ENCODE results near the gene CBLN2.

The CBLN2 gene

DNA sequence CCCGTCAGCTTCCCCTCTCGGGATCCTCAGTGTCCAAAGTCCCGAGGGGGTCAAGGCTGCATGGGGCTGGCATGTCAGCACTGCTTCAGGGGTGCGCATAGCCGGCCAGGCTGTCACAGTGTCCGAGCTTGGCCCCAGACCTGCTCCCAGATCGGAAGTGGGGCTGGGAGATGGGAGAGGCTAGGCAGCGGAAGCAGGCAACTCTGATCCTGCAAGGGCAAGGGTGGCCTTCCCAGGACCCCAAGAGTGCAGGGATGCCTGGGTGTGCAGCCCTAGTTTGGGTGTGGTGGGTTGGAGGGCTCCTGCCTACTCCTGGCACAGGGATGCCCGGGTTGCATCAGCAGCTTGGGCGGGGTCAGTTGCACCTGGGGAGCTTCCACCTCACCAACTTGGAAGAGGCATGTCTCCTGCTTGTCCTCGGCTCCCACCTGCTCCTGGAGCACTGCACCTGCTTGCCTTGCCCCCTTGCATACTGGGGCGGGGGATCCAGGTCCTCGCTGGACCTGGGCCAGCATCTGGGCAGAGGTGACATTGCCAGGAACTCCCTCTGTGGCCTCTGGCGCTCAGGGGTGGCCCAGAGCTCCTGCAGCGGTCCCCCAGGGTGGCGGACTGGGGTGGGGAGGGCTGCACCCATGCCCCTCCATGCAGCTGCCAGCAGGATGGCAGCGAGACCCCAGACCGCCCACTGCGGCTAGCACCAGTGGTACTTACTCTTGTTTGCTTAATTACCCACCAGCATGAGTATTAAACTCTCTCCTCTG lies 41.3 kb downstream of the CBLN2 start:
- Mint-ChIP-seq H3K4me1 (ENCODE audit: low read depth) (no peaks in the 10 kb centered on the region), H3K27me3 (peaks cover 1% of the 10 kb centered on the region), H3K27ac (no peak overlapping the region), H3K36me3 (no peaks in the 10 kb centered on the region), H3K9me3 (ENCODE audit: low read depth) (no peaks in the 10 kb centered on the region), H3K4me3 (no peak overlapping the region)

DNA sequence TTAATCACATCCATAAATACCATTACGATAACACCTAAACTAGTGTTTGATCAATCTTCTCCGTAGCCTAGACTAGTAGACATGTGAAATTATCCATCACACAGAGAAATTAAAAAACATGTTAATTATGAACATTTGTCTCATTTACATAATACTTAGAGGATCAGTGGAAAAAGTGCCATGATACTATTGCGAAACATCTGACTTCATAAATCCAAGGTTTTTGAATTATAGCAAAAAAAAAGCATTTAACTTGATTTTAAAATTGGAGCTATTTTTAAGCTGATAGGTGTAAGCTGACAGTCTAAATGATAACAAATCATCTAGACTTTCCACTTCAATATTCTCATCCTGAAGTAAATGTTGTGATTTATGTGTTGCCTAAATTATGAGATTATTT lies 51.6 kb downstream of the CBLN2 start:
- H3K9me3 Mint-ChIP-seq (ENCODE audit: low read depth) = no peaks in the 10 kb centered on the region
- no peaks in the 10 kb centered on the region for H3K27me3 Mint-ChIP-seq
- no peak overlapping the region for H3K27ac Mint-ChIP-seq
- H3K4me1 Mint-ChIP-seq (ENCODE audit: low read depth) = no peaks in the 10 kb centered on the region
- H3K4me3 Mint-ChIP-seq = no peak overlapping the region
- H3K36me3 Mint-ChIP-seq = no peaks in the 10 kb centered on the region
